OCI-LY7 (cell line): ENCODE measurements around the gene NEUROG2.
"Not testable (repeated sequence)": the region's sequence is repeated elsewhere in the genome, so short reads cannot be mapped to it uniquely, and the experiment has no call there.

Source experiments
- EZH2phosphoT487 ChIP-seq: fragments of 200-600 bp; sonication (generic); IDR thresholded peaks from 2 replicates; pipeline ENCODE4 v1.6.1; 2018; ENCODE audit warnings: low read depth, borderline replicate concordance, mild to moderate bottlenecking, mixed run types, antibody characterized with exemption, low read length, moderate library complexity, mixed read lengths
- TF ChIP-seq, protein P1 (sequence below): fragments of 200-600 bp; sonication (generic); conservative IDR thresholded peaks from 2 replicates; pipeline ENCODE4 v1.5.1; 2014; ENCODE audit warnings: mild to moderate bottlenecking, antibody characterized with exemption, low read length, moderate library complexity, mixed read lengths

DNA sequence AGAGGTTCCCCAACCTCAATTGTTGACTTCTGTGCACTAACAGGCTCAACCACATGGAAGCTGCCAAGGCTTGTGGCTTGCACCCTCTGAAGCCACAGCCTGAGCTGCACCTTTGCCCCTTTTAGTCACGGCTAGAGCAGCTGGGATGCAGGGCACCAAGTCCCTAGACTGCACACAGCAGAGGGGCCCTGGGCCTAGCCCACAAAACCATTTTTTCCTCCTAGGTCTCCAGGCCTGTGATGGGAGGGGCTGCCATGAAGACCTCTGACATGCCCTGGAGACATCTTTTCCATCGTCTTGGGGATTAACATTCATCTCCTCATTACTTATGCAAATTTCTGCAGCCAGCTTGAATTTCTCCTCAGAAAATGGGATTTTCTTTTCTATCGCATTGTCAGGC lies 25.2 kb downstream of the NEUROG2 start:
- TF ChIP-seq, protein P1, sequence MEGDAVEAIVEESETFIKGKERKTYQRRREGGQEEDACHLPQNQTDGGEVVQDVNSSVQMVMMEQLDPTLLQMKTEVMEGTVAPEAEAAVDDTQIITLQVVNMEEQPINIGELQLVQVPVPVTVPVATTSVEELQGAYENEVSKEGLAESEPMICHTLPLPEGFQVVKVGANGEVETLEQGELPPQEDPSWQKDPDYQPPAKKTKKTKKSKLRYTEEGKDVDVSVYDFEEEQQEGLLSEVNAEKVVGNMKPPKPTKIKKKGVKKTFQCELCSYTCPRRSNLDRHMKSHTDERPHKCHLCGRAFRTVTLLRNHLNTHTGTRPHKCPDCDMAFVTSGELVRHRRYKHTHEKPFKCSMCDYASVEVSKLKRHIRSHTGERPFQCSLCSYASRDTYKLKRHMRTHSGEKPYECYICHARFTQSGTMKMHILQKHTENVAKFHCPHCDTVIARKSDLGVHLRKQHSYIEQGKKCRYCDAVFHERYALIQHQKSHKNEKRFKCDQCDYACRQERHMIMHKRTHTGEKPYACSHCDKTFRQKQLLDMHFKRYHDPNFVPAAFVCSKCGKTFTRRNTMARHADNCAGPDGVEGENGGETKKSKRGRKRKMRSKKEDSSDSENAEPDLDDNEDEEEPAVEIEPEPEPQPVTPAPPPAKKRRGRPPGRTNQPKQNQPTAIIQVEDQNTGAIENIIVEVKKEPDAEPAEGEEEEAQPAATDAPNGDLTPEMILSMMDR, result not testable (repeated sequence)
- TF ChIP-seq EZH2phosphoT487, result not testable (repeated sequence)
